GM21367 (cell line): ENCODE results near the gene CFDP1.

Experiments used
- ATAC-seq: cut with Tn5 transposase; IDR thresholded peaks from one replicate; pipeline ENCODE4 v1.9.1; 2021; ENCODE audit not compliant: unreplicated experiment

Gene CFDP1

DNA sequence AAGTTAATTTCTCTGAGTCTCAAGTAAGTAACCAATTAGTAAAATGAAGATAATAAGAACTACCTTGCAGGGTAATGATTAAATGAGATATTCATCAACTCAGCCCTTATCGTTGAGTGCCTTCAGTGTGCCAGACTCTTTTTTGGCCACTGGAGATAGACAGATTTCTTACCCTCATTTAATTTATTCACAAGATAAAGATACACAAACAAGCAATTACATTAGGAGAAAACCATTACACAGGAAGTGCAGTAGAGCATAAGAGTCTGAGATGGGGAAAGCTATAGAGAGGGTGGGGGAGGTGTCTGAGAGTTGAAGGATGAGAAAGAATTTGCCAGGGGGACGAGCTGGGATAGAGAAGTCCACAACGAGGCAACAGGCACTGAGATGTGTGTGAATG, 109.4 kb downstream of the CFDP1 start:
- no peak for ATAC-seq

DNA sequence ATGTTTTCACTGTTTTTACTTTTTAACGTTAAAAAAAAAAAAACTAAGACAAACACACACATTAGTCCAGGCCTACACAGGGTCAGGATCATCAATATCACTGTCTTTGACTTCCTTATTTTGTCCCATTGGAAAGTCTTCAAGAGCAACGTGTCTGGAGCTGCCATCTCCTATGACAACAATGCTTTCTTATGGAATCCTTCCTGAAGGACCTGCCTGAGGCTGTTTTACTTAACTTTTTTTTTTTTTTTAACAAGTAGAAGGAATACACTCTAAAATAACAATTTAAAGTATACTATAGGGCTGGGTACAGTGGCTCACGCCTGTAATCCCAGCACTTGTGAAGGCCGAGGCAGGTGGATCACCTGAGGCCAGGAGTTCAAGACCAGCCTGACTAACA, 110.1 kb downstream of the CFDP1 start:
- ATAC-seq, result no peak

DNA sequence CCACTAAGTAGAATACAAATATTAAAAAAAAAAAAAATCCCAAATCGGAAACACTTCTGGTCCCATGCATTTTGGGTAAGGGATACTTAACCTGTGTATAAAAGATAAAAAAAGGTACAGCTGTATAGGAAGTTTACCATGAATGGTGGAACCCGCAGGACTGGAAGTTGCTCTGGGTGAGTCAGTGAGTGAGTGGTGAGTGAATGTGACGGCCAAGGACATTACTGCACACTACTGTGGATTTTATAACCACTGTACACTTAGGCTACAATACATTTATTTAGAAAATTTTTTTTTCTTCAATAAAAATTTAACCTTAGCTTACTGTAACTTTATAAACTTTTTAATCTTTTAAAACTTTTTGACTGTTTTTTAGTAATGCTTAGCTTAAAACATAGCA, 110.6 kb downstream of the CFDP1 start:
- ATAC-seq, result no peak

DNA sequence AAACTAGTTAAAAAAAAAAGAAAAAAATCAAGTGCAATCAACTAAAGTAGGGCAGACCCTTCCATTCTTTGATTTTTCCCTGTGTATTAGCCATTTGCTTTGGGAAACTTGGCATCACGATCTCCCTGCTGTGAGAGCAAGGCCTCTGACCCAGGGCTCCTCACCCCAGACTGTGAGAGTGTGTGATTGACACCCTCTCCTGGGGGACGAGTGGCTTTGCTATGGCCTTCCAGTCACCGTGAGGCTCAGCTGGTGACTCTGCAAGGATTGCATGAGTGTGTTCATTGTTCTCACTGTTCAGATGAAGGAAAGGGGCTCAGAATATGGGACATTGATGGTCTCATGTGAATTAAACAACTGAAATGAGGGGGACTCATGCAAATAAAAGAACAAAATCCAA, 112.9 kb downstream of the CFDP1 start:
- ATAC-seq, result no peak

- ATAC-seq, result peak; percentile 79
These were observed 113.5 kb downstream of the CFDP1 start for GRCh38 chr16:75319513-75320411.

DNA sequence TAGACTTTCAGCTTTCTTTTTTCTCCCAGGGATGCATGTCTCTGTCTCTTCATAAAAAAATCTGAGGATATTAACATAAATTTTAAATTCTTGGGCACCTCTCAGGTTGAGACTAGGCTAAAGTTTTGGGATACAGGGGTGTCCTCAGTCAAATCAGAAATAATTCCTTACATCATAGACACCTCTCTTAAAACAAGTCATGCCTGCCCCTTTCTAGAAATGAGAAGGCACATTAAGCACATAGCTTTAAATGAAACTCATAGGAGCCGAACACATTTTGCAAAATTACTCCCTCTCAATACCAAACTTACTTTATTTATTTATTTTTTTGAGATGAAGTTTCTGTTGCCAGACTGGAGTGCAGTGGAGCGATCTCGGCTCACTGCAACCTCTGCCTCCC, 114.6 kb downstream of the CFDP1 start:
- ATAC-seq, result no peak

DNA sequence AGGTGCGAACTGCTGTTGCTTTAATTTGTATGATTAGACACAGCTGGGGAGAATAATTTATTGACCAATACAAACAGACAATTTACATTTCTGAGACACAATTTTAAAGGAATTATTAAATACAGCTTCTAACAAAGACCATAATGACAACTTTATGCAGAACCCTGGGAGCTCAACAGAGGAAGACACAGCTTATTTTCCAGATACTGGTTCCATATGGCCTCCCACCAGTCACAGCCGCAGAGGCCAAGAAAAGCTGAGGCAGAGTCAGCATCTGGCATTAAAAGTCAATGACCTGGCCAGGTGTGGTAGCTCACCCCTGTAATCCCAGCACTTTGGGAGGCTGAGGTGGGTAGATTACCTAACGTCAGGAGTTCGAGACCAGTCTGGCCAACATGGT, 115.8 kb downstream of the CFDP1 start:
- no peak for ATAC-seq

GRCh38 chr16:75317101-75317522, 116.2 kb downstream of the CFDP1 start:
- no peak for ATAC-seq

GRCh38 chr16:75315539-75316306, 117.6 kb downstream of the CFDP1 start:
- ATAC-seq, result no peak

DNA sequence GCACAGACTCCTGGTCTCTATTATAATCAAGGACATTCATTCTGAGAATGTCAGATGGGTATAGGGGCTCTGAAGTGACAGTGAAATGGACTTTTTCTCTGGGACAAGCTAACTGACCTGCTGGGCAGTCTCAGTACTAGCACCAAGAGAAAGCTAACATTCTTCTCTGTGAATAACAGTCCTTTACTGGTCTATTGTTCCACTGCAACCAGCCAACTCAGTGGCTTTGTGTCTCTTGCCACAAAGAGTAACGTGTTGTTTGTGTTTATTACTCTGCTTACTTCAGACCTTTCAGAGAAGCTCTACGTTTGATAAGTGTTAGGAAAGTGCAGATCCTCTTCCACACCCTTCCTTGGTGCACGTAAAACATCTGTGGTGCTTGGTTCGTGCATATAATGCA, 120.4 kb downstream of the CFDP1 start:
- no peak for ATAC-seq

DNA sequence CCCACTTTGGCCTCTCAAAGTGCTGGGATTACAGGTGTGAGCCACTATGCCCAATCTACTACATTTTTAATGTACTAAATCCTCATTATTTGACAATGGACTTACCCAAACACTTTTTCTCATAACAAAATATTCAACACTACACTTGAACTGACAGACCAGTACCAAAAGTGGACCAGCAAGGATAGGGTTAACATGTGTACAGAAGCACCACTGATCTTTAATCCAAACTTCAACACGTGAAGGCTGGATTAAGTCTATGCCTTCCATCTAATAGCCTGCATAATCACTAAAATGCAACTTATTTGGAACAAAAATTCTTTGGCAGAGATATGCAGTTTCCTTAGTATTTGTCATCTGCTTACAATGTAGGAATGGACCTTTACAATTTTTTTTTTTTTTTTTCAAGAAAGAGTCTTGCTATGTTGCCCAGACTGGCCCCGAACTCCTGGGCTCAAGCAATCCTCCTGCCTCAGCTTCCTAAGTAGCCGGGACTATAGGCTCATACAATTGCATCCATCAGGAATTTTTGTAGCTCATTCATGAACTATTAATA, 121.8 kb downstream of the CFDP1 start:
- no peak for ATAC-seq

DNA sequence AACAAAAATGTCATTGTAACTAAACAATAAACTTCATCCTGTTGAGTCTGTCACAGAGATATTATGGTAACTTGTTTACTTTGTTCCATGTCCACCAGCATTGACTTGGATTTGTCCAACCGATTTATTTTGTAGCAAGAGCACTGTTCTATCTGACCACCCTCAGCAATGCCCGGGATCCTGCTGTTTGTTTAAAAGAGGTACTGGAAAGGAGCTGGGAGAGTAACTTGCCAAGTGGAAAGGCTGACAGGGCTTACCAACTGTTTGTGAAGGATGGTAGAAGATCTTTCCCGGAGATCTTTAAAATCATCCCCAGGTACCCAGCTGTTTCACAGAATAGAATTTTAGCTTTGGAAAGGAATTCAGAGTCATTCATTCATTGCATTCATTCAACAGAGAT, 122.8 kb downstream of the CFDP1 start:
- no peak for ATAC-seq

GRCh38 chr16:75309899-75310430, 123.3 kb downstream of the CFDP1 start:
- no peak for ATAC-seq

DNA sequence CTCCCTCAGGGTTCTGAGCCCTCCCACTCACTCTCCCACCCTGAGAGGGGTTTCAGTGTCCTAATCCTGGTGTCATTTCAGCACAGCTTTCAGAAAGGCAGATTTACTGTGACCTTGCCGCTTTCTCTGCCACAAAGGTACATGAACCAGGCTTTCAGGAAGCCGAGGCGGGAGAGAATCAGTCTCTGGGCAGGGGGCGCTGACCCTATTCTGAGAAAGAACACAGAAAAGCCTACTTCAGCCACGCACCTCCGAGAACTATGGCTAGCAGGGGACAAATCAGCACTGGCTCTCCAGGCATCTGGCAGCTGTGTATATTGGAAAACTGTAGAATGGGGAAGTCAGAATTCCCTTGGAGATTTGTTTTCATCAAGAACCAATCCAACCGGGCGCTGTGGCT, 124.1 kb downstream of the CFDP1 start:
- ATAC-seq, result no peak

GRCh38 chr16:75308011-75308410, 125.3 kb downstream of the CFDP1 start:
- no peak for ATAC-seq

- no peak for ATAC-seq
These were observed 125.8 kb downstream of the CFDP1 start for GRCh38 chr16:75307506-75307905.

DNA sequence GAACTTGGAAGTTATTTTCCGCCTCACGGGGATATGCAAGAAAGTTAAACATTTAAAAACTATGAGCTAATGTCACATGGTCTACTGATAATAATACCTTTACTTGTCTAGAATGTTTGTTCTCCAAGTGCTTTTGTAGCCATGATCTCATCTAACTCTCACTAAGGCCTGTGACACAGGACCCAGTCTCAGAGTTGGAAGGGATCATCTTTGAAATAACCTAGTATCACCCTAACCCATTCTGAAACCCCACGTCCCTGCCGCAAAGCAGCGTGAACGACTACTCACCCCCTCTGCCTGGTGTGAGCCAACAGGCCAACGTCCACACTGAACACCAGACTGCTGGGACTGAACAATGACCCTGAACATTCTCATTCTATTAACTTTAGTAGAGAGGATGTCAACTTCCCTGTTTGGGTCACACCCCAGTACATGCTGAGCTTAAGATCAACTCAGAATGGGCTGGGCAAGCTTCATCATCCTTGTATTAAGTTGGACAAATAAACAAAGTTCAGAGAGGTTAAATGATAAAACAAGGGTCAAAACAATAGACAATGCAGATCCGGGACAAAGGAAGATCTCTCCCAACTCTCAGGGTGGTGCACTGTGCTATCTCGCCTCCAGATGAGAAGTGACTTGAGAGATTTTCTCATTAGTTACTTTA, 127.1 kb downstream of the CFDP1 start:
- no peak for ATAC-seq

- peak; percentile 72 for ATAC-seq
These were observed 127.8 kb downstream of the CFDP1 start for GRCh38 chr16:75305364-75306098.

DNA sequence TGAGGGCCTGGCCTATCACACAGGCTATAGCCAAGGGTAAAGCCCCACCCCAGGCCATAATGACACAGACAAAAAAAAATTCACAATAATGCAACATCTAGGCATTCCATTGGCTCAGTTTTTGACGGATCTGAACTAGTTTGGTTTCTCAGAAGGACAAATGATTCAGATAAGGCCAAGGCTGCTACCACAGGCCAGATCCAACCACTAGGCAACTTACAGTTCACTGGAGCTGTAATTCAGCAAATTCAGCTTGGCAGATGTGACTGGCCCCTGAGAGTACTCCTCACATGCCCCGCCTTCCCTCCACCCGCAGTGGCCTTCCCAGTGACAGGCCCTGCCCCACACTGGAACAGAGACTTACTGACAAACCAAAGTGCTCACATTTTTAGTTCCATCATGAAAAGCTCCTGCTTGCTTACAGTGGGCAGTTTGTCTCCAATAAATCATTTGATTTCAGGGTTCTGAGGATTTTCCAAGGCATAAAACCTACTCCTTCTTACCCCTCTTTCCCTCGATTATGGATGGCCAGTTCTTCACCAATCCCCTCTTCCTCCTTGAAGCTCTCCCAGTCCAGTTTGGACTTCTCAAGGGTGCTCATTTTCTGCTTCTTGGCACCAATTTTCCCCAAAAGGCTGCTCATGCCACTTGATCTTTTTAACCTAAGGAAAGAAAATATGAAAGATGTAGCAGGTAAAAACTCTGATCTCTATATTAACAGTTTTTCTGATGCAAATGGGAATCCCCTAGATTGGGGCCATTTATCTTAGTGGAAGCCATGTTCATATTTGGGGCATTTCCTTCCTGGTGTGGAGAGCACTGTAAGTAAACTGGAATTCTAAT, 128.6 kb downstream of the CFDP1 start:
- no peak for ATAC-seq

- ATAC-seq, result no peak
These were observed 131.5 kb downstream of the CFDP1 start for GRCh38 chr16:75301804-75302203.
